Left forelimb (tissue), 1 donor: Measurements from ENCODE around the gene ATP6V0A4.
A peak's percentile ranks its signal among the peaks of the same experiment; 100 is the strongest.
"Not testable (repeated sequence)": the region's sequence is repeated elsewhere in the genome, so short reads cannot be mapped to it uniquely, and the experiment has no call there.

ENCODE experiments used
- DNase-seq: peaks from one replicate; pipeline ENCODE4 v3.0.0-alpha.2; 2018; ENCODE audit warnings: low spot score

Gene ATP6V0A4

GRCh38 chr7:138802706-138803105 lies 4.7 kb upstream of the ATP6V0A4 start:
- no peak for DNase-seq

- DNase-seq, result no peak
Measured at GRCh38 chr7:138801256-138801655, 3.3 kb upstream of the ATP6V0A4 start.

DNA sequence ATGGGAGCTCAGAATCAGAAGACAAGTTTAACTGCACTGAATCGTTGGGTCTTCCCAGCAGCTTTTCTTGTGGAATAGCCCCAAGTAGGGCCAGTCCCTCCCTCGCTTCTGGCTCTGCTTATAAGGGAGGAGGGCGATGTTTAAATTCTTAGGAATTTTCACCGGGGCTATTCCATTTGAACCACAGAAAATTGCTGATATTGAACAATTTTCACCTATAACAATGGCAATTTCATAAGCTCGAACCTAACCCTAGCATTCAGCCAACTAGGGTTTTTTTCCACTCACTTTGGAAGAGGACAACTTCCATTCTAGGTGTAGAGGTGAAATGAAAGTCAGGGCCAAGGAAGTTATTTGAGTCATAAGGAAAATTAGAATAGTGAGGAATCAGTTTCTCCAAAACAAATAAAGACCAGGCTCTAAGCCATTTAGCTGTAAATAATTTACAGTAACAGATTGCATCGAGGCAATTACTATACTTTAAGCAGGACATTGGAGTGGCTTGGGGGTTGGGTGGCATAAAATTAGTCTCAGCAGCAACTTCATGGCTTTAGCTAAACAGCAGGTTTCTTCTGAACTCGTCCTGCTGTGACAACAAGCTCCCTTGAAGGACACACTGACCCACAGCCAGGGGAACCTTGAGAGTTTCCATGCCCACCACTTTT lies 1.5 kb upstream of the ATP6V0A4 start:
- no peak for DNase-seq

- no peak for DNase-seq
Measured at GRCh38 chr7:138798836-138799235, 840 bp upstream of the ATP6V0A4 start.

- not testable (repeated sequence) for DNase-seq
Measured at GRCh38 chr7:138797046-138797445, 950 bp downstream of the ATP6V0A4 start.

GRCh38 chr7:138796038-138796615 lies 1.9 kb downstream of the ATP6V0A4 start:
- no peak for DNase-seq

DNA sequence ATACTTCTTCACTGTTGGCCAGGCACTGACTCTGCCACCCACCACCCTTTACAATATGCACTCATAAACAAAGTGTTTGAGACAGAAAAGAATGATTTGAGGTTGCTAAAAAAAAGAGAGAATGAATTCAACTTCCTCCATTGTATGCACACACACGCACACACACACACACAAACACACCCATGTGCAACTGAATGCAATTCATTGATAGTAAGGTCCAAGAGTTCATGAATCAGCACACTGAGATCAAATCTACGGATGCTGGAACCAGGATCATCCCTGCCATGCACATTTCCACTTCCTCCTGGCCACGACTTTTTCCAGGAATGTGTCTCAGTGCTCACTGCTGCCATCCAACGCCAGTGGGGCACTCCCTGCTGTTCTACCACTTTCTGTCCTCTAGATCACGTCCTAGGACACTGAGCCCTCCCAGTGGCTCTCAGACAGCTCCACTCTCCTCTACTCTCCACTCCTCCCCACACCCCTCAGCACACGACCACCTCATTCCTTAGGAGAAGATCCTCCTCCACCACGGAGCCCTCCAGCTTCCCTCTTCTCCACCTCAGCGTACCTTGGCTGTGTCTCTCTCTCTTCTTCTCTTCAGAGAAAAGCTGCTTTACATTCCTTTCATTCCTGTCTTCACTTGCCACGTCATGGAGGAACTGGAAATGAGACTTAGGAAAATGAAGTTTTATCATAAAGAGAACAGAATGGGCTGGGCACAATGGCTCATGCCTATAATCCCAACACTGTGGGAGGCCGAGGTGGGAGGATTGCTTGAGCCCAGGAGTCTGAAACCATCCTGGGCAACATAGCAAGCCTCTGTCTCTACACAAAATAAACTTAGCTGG lies 12.2 kb downstream of the ATP6V0A4 start:
- no peak for DNase-seq

- DNase-seq, result no peak
Measured at GRCh38 chr7:138784692-138785091, 13.3 kb downstream of the ATP6V0A4 start.

- DNase-seq, result no peak
Measured at GRCh38 chr7:138781004-138781403, 17.0 kb downstream of the ATP6V0A4 start.

GRCh38 chr7:138776166-138776833 lies 21.7 kb downstream of the ATP6V0A4 start:
- DNase-seq, result no peak

GRCh38 chr7:138773817-138774216 lies 24.2 kb downstream of the ATP6V0A4 start:
- DNase-seq, result no peak

GRCh38 chr7:138773176-138773575 lies 24.8 kb downstream of the ATP6V0A4 start:
- DNase-seq, result no peak

GRCh38 chr7:138770904-138771303 lies 27.1 kb downstream of the ATP6V0A4 start:
- no peak for DNase-seq

DNA sequence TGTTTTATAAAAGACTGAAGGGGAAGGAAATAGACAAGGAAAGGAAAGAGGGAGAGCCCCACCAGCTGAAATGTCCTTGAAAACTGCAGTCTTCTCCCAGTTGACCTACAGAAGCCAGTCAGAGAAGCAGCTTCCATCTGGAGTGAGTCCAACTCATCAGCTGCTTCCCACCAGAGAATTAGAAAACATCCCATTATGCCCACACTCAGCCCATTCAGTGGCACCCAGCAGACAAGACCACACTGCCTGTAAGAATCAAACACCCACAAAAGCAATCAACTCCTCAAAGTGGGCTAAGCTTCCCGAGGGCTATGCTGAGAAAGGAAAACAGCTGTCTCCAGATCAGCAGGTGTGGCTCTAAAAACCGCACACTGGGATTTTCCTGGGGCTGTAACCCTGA lies 29.8 kb downstream of the ATP6V0A4 start:
- DNase-seq, result peak; percentile 34

DNA sequence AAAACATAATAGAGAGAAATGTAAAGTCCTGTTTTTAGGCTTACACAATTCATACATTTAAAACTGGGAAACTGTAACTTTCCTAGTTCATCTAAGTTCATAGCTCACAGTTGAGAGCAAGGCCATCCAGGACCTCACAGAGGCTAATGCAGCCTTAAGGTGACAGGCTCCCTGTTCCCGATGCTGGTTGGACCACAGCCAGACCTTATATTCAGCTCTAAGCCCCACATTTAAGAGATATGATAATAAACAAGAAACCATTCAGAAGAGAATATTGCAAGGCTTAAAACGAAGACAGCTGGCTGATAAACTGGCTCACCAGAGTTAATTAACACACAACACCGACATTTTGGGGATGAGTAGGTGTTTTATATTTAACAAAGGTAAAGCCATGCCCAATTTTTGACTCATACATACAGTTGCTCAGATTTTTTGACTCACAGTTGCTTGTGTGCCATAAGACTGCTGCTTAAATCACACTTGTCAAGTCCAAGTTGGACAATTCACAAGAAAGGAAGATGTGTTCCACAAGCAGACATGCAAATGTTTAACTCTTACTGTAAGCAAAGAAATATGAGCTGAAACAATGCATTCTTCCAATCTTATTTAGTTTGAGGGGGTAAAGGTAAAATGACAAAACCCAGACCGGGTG lies 41.3 kb downstream of the ATP6V0A4 start:
- DNase-seq, result no peak

DNA sequence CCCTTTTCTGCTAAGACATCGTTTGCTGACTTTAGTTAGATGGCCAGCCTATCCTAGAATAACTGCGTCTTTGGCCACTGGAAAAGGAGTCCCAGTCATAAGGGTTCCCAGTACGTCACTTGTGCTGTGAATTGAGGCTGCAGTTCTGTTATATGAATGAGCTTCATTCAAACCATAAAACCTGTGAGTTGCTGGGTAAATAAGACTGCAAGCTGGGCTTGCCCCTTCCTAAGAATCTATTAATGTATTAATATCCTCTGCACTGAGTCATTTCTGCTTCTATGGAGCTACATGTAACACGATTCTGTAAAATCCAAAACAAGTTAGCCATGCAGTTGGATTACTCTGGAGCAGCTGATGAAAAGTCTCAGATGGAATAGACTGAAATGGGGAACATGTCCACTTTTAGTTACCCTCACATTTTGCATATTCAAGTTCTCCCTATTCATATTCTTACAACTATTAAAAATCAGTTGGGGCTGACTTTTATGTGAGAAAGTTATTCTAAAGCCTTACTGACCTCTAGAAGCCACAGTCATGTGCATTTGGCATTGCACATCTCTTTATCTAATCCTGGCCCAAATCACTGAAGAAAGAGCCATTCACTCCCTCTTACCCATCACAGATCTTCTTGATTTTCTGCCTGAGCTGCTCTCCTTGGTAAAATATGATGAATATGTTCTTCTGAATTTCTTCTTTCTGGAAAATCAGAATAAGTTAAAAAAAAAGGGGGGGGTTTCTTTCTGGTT lies 42.0 kb downstream of the ATP6V0A4 start:
- DNase-seq, result no peak

DNA sequence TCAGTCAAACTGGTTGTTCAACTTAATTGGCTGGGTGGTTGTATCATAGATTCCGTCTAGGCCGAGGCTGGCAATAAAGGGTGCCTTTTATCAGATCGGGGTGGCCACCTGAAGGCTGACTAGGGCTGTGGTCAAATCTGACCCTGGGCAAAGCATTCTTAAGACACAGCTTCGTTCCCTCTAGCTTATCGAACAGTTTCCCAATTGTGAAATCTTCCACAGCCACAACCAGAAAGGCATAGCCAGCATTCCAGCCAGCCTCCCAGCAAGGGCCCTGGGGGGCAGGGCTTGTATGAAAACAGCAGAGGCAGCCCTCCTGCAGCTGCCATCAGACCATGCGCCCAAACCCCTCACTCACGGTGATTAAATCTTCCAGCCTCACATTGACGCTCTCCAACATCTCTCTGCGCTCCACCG lies 42.7 kb downstream of the ATP6V0A4 start:
- DNase-seq, result no peak

GRCh38 chr7:138753610-138754009 lies 44.4 kb downstream of the ATP6V0A4 start:
- DNase-seq, result no peak

GRCh38 chr7:138753150-138753518 lies 44.9 kb downstream of the ATP6V0A4 start:
- no peak for DNase-seq

GRCh38 chr7:138752518-138753149 lies 45.4 kb downstream of the ATP6V0A4 start:
- DNase-seq, result no peak
